GM10266 (cell line): ENCODE data around the gene TAF3.

Experiments used
- DNase-seq: peaks from one replicate; pipeline ENCODE4 v3.0.0; 2012; ENCODE audit errors: extremely low spot score
- CTCF ChIP-seq: IDR thresholded peaks from 2 replicates; pipeline ENCODE4 v1.5.1; 2012; ENCODE audit warnings: mild to moderate bottlenecking, low read depth; ENCODE audit not compliant: control insufficient read depth, insufficient read depth; ENCODE audit errors: missing control alignments

Gene TAF3

GRCh38 chr10:8006274-8006999, 188.1 kb downstream of the TAF3 start:
- DNase-seq, result no peak

GRCh38 chr10:8009031-8009430, 190.7 kb downstream of the TAF3 start:
- DNase-seq, result no peak
- no peak for TF ChIP-seq CTCF

More at GRCh38 chr10:8006274-8006999, 188.1 kb downstream of the TAF3 start:
- TF ChIP-seq CTCF, result no peak

GRCh38 chr10:8013006-8013405, 194.7 kb downstream of the TAF3 start:
- TF ChIP-seq CTCF, result no peak

GRCh38 chr10:8013619-8014018, 195.3 kb downstream of the TAF3 start:
- no peak for TF ChIP-seq CTCF
- DNase-seq, result no peak

More at GRCh38 chr10:8013006-8013405, 194.7 kb downstream of the TAF3 start:
- DNase-seq, result no peak

- TF ChIP-seq CTCF, result no peak
- DNase-seq, result no peak
Measured at GRCh38 chr10:8014649-8015048, 196.3 kb downstream of the TAF3 start.

- no peak for TF ChIP-seq CTCF
Measured at GRCh38 chr10:8017277-8017676, 199.0 kb downstream of the TAF3 start.

GRCh38 chr10:8023321-8023720, 205.0 kb downstream of the TAF3 start:
- no peak for DNase-seq
- no peak for TF ChIP-seq CTCF

More at GRCh38 chr10:8017277-8017676, 199.0 kb downstream of the TAF3 start:
- no peak for DNase-seq
